GM15510 (cell line): ENCODE results near the gene C1QL4.

ENCODE experiments used
- POLR2A ChIP-seq: IDR thresholded peaks from 3 replicates; pipeline ENCODE4 v1.6.1; 2011; ENCODE audit warnings: borderline replicate concordance; ENCODE audit not compliant: insufficient read length; ENCODE audit errors: extremely low read depth

Gene C1QL4

GRCh38 chr12:49342066-49342913, 5.3 kb upstream of the C1QL4 start:
- TF ChIP-seq POLR2A: no peak

GRCh38 chr12:49341777-49342065, 4.7 kb upstream of the C1QL4 start:
- TF ChIP-seq POLR2A: no peak

- no peak for TF ChIP-seq POLR2A
These were observed 4.2 kb upstream of the C1QL4 start for GRCh38 chr12:49340971-49341776.

DNA sequence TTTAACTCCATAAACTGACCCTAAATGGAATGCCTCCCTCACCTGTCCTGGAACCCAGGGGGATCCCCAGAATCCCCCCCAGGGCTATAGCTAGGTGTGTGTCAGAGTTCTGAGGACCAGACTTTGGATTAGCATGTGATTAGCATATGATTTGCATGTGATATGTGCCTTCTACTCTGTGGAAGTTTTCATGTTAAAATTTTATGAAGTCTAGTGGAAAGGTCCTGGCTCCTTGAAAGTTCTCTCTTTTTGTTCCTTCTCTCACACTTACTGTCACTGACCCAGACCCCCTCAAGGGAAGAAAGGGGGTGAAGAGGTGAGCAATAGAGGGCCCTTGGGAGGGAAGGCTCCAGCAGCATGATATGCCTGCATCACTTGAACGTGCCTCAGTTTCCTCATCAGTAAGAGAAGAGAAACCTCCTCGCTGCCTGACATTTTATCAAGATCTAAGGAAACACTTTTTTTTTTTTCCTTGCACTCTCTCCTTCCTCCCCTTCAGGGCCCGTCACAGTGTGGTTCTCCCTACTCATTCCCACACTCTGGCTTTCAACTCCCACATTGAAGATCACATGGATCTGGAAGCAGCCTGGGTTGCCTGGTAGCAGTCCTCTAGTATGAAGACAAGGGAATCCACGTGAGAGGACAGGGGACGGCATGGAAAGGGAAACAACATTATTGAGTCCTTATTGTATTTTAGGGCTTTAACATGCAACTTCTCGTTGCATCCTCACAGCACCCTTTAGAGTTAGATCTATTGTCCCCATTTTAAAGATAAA, 3.3 kb upstream of the C1QL4 start:
- TF ChIP-seq POLR2A: no peak

DNA sequence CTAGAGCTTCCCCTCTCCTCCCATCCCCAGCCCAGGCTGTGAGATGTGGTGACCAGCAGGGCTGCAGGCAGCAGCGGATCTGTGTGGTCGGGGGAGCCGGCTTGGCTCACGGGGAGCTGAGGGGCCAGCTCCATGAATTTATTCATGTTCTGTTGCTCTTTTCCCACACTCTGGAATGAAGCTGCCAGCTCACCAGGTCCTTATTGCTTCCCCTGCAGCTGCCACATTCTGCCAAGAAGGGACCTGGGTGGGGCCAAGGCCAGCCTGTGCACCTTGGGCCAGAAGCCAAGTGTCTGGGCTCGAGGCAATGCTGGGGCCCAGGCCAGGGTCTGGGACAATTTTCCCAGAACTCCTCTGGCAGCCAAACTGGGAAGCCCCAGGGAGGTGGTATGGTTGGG, 2.5 kb upstream of the C1QL4 start:
- TF ChIP-seq POLR2A: no peak

DNA sequence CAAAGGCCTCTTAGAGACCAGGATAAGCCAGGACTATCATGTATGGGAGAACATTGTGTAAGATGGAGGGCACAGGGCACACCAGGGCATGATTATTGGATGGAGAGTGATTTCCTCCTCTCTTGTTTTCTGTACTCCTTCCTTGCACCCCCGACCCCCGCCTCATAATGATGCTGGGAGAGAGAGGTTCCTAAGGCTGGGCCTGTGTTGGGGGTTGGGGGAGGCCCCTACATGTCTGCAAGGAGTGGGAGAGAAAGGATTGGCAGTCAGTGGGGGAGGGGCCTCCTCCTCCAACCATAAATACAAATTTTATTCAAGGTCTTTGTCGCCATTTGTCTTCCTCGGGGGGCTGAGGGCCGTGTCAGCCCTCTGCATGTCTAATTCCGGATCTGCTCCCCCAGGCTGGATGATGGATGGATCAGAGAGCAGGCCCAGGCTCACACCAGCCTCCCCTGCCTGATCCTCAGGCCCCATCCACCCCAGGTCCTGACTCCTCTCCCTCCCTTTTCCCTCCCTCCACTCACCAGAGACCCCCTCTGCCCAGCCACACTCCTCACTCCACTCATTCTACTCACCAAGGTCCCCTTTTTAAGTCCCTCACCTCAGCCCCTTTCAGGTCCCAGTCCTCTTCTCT, 2.0 kb upstream of the C1QL4 start:
- TF ChIP-seq POLR2A: no peak

DNA sequence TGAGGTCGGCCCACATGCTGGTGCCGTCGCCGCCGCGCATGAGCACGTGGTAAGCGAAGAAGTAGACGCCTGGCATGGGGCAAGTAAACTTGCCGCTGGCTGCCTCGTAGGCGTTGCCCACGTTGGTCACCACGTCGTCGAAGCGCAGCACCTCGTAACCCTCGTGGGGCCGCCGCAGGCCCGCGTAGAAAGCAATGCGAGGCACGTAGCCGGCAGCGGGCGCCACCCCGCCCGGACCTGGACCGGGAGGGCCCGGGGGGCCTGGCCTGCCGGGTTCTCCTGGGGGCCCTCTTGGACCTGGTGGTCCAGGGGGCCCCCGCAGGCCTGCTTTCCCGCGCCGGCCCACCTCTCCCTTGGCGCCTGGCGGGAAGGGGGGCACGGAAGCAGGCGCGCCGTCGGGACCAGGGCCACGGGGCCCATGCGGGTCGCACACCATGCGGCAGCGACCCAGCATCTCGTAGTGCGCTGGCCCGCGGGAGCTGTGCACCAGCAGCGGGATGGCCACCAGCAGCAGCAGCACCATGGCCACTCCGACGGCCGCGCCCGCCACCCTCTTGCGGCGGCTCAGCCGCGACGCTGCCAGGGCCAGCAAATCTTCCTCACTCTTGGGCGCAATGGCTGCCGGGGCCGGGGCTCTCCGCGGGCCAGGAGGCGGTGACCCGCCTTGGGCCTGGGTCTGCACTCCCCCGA, 888 bp downstream of the C1QL4 start:
- no peak for TF ChIP-seq POLR2A

DNA sequence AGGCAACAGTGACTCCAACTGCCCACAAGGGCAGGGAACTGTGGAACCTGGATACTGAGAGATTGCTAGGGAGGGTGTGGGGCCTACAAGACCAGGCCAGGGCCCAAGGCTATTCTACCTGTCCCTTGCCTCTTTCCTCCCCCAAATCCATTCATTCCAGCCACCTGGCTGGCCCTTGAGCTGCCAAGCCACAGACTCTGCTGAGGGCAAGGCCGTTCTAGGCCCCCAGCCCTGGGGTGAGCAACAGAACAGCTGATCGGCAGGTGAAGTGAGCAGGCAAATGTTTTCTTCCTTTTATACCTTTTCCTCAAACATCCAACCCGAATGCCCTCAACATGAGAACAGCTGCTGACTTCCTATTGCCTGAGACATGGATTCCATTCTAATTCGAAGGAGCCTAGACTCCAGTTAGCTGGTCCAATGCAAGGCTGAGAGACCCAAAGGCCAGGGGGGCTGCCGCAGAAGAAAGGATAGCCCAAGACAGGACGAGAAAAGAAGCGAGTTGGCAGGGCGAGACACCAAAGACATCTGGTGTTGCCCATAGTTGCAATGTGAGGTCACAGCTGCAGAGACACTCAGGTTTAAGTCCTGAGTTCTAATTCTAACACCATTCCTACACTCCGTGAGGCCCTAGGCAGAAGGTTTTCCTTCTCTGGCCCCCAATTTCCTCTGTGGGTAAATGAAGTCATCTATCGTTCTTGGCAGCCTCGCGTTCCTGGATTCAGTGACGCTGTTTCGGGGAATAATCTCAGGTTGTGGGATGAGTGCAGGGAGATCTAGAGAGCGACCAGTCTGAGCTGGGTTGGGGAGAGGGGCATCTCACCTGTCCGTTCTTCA, 1.7 kb downstream of the C1QL4 start:
- no peak for TF ChIP-seq POLR2A

DNA sequence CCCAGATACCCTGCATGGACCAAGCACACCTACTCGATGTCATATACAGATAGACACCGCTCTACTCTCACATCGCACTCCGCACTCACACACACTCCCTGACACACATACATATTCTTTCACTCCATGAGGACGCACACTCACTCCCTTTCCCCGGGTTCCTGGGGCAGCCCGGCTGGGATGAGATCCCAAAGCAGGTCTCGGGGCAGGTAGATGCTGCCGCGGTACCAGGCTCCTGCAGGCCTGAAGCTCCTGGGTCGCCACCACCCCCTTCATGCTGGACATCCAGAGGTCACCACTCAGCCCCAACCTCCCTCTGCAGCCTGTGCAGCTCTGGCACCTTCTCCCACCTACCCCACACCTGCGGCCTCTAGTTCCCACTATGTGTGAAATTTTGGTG, 2.3 kb downstream of the C1QL4 start:
- no peak for TF ChIP-seq POLR2A

- no peak for TF ChIP-seq POLR2A
These were observed 2.8 kb downstream of the C1QL4 start for GRCh38 chr12:49334226-49334625.

DNA sequence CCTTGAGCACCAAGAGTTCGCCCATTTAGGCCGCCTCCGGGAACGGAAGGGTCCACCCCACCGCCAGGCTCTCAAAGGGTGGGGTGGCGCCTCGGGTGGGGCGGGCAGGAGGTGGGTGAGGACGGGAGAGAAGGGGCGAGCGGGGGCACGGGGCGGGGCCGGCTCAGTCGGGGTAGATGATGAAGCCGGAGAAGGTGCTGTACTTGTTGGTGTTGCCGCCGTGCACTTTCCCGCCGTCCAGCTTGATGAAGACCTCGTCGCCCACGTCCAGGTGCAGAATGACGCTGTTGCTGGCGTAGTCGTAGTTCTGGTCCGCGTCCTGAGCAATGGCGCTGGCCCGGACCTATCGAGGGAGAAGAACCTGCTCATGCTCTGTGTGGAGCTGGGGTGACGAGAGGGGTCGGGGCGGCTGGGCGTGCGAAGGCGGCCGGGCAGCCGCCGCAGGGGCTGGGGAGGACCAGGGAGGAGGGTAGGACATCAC, 4.1 kb downstream of the C1QL4 start:
- no peak for TF ChIP-seq POLR2A

DNA sequence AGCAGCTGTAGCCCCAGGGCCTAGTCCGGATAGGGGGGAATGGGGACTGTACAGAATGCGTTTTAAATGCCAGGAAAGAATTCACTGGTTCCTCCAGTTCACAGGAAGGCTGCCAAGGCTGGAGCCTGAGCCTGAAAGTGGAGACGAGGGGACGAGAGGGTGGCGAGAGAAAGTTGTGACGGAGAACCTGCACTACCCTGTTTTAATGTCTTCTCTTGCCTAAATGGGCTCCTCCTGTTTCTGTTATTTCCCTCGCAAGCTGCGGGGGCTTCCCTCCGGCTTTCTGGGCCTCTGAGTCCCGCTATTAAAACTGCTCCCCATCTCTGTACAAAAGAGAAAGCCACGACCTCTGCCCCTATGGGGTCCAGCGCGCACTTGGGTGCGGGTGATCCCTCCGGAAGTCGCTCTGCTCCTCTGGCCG, 4.5 kb downstream of the C1QL4 start:
- TF ChIP-seq POLR2A: no peak
